Pons (tissue), 1 donor: ENCODE results near the gene BLMH.
"Not testable (repeated sequence)": the region's sequence is repeated elsewhere in the genome, so short reads cannot be mapped to it uniquely, and the experiment has no call there.

Experiments used
- DNase-seq: peaks from one replicate; pipeline ENCODE4 v3.0.0-alpha.2; 2016; ENCODE audit warnings: low spot score

The BLMH gene

GRCh38 chr17:30249460-30249859 lies 42.3 kb downstream of the BLMH start:
- DNase-seq, result no peak

DNA sequence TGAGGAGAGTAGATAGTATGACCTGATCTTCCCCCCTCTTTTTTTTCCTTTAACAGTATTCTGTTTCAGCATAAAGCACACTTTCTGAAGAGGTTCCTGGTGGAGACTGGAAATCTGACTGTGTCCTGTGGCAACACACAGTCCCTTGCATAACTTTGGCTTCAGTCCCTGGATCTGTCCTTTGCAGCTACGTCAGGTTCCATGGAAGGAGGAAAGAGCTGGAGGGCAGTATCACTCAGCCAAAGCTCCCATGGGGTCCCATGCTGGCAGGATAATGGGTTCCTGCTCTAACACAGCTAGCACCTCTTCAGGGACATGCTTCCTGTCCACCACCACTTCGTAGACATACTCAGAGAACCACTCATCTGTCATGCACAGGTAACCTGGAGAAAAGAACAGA lies 43.0 kb downstream of the BLMH start:
- DNase-seq, result no peak

- no peak for DNase-seq
Measured at GRCh38 chr17:30246460-30246859, 45.3 kb downstream of the BLMH start.

DNA sequence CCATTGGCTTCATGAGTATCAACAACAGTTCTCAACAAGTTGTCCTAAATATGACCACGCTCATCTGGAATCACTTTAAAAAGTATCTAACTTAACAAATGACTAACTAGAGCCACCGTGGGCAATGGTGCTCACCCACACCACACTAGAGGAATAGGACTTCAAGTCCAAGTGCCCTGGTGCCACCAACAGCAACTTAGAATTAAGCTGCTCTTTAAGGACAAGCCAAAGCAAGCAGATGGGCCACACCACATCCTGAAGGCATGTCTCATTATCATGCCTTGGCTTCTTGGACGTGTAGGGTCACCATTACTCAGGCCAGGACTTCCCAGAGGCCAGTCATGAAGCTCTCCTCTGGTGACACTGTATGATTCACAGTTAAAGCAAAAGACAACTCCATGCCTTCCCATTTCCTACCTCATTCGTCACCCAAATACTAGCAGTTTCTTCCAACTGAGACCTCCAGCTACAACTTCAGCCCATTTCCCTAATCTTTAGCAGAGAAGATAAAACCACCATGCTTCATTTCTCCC lies 46.8 kb downstream of the BLMH start:
- no peak for DNase-seq

- DNase-seq, result no peak
Measured at GRCh38 chr17:30243568-30243967, 48.2 kb downstream of the BLMH start.

- DNase-seq, result no peak
Measured at GRCh38 chr17:30243002-30243401, 48.7 kb downstream of the BLMH start.

- no peak for DNase-seq
Measured at GRCh38 chr17:30241051-30241450, 50.7 kb downstream of the BLMH start.

DNA sequence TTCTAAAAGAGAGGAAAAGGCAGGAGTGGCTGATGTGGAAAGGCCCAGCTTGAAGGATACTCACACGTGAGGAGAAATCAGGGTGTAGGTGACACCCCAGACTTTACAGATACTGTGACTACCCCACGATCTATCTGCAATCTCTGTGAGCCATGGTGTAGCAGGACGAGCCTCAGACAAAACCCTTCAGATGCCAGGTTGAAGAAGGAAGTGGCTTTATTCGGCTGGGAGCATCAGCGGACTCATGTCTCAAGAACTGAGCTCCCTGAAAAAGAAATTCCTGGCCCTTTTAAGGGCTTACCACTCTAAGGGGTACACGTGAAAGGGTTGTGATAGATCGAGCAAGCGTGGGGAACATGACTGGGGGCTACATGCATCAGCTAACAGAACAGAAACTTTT lies 51.6 kb downstream of the BLMH start:
- no peak for DNase-seq

DNA sequence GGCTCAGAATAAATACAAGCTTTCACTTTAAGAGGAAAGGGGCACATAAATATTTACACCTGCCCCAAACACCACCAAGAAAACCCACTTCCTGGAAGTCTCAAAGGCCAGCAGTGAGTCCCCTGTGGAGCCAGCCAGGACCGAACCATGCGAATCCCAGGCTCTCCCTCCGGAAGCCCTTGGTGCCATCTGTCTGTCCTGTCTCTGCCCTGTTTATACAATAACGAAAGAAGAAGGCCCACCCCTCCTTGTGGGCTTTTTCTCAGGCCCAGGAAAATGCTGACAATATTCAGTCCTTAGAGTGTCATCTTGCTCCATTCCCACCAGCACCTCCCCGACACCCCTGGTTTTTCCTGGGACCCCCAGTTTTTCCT lies 52.7 kb downstream of the BLMH start:
- no peak for DNase-seq

DNA sequence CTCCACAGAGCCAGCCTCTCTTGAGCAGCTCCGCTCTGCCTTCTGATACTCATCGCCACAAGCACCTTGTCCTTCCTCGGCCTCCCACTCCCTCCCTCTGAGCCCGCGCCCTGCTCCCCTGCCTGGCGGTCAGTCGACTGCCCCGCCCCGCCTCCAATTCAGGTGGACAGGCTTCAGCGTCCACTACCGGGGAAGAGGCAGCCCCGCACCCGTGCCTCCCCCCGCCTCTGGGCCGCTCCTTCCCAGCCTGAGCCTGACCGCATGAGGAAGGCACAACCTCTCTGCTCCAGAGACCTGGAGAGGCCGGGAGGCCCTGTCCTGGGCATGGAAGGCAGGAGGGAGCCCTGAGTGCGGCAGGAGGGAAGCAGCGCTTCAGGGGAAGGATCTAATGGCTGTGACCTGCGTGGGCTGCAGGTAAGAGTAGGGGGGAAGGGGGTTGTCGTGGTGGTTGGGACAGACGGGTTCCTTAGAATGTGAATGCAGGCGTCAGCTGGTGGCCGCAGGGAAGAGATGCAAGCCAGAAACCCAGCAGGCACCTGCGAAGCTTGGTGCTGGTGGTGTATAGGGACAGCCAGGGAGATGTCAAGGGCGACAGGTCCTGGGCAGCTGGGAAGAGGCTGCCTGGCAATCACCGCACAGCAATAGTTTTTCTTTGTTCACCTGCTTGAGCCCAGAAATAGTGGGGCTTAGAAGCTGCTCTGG lies 53.2 kb downstream of the BLMH start:
- DNase-seq, result no peak

GRCh38 chr17:30238003-30238344 lies 53.8 kb downstream of the BLMH start:
- no peak for DNase-seq

DNA sequence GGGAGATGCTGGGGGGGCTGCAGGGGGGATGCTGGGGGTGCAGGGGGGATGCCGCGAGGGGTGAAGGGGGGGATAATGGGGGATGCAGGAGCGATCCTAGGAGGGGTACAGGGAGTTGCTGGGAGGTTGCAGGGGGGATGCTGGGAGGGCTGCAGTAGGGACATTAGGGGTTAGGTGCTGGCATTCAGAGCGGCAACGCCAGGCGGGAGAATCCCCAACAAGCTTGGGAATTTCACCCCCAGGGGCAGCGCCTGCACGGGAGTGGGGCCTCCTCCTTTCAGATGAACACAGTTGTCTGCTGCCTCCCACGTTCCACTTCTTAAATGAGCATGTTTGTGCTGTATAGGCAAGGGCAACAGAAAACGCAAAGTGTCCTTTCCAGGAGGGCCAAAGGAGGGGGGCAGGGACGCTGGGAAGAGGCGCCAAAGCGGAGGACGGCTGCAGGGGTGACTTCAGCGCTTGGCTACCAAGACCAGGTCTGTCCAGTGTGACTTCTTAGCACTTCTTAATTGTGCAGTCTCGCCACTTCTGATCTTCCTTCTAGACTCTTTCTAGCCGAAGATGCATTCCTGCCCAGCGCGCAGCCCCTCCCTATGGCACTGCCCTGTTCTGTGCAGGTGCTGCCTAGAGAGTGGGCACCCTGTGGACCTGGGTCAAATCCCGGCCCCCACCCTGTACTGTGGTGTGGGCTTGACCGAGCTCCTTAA lies 54.3 kb downstream of the BLMH start:
- DNase-seq, result no peak

DNA sequence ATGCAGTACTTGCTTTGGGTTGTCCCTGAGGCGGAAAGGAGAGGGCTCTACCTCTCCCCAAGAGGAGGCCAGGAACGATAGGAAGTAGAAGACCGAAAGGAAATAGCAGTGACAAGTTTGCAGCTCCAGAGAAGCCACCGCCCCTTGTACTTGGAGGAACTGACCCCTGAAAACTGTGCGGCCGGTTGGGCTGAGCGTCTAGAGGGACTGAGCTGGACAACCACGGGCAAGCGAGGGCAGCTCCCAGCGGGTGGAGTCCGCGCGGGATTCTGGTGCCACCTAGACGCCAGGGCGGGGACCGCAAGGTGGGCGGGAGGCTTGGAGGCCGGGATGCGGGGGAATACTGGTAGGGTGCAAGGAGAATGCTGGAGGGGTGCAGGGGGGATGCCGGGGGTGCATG lies 55.0 kb downstream of the BLMH start:
- DNase-seq, result no peak

DNA sequence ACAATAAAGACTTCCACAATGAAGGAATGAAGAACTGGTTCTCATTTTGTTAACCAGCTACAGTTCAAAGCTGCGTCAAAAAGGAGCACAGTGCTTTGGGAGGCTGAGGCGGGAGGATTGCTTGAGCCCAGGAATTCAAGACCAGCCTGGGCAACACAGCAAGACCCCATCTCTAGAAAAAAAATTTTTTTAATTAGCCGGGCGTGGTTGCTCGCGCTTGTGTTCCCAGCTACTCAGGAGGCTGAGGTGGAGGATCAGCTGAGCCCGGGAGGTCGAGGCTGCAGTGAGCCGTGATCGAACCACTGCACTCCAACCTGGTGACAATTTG lies 55.5 kb downstream of the BLMH start:
- no peak for DNase-seq

- no peak for DNase-seq
Measured at GRCh38 chr17:30235386-30236296, 56.1 kb downstream of the BLMH start, which contains the start of gene SLC6A4. Gene SLC6A4, minus strand, starts transcription at chr17:30235697. Its CDS starts 13,739 bp downstream, at chr17:30221958.

DNA sequence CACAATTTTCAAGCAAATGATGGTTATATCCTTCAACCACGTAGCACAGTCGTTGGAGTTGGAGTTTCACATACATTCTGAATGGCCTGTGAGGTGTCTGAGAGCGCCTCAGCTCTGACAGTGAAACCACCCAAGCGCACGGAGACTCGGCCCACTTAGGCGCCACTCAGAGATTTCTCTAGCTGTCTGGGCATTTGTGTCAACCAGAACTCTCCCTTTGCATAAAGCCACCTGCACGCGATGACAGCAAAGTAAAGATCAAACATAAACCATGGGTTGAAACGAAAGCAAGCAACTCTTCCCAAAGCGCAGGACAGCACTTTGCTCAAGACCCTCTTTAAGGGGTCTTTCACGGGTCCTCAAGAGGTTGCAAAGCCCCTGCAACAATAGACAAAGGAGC lies 56.8 kb downstream of the BLMH start:
- DNase-seq, result no peak

GRCh38 chr17:30234296-30234695 lies 57.4 kb downstream of the BLMH start:
- DNase-seq, result no peak

DNA sequence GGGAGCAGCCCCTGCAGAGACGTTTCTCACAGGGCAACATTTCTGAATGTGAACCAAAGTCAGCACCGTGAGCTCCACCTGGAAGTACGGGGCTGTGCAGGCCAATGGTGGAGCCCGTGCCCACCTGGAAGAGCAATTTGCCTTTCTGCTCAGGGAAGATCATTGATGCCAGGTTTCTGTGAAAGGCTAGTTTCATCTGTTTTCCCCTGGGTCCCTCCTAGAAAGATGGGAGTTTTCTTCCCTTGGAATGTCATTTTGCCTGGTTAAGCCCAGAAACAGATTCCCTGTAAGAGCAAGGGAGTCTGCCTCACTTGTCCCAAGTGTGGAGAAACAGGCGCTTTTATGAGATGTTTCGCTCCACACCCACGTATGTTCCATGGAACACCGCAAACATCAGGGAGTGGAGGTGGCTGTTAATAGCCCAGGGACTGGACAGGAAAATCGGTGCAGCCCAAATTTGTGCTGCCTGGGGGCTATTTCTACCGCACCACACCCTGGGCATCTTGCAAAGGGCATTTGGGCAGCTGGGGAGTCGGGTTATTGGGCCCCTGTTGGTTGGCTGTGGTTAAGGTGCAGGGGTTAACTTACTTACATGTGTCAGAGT lies 58.8 kb downstream of the BLMH start:
- no peak for DNase-seq

DNA sequence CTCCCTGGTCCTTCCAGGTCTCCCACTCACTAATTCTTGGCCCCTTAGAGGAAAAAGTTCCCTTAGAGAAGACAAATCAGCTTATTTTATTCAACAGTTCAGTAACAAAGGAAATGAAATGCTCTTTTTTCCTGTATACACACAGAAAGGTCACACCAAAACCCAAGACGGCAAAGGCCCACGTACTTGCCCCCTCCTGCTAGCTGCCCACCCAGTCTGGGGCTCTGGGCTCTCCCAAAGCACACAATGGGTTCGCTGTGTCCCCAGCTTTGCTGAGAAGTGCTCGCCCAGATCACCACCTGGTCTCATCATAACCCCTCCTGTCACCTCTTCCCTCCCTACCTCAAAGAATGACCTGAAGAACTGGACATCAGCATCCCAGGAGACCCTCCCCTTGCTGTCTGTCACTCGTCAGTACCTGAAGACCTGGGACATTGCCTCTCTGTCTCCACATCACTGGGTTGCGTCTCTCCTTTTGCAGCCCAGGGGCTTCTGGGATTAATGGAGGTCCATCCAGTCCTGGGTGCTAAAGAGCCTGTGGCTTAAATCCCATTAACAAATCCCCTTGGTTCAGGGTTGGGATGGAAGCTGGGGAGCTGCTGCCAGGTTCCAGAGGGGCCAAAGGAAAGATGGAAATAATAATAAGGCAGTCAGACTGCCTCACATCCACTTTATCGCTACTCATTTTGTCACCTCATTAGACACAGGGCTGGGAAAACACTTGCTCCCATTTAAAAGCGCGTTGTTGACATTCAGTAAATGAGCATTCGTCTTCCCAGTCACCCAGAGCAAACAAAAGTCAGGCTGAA lies 59.5 kb downstream of the BLMH start:
- no peak for DNase-seq

- no peak for DNase-seq
Measured at GRCh38 chr17:30230596-30231125, 61.1 kb downstream of the BLMH start.

DNA sequence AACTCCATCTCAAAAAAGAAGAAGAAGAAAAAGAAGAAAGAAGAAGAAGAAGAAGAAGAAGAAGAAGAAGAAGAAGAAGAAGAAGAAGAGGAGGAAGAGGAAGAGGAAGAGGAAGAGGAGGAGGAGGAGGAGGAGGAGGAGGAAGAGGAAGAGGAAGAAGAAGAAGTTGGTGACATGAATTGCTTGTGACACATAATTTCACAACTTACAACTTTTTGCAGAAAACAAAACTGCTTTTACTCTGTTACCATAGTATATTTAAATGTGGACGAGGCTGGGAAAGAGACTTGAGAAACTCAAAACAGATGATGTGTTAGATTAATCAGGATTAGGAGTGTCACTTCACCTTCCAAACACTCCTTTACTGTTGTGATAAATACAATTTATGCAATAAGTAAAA lies 61.7 kb downstream of the BLMH start:
- not testable (repeated sequence) for DNase-seq
